HEK293 (cell line): ENCODE measurements around the gene PCCA.

Experiments used
- CTCF ChIA-PET: fragments of 350-600 bp; formaldehyde crosslinking; extraction: SDS; loops from one replicate; lab custom pipeline; 2021; ENCODE audit warnings: antibody characterized with exemption; lab: Yijun Ruan, JAX
- POLR2A ChIA-PET: fragments of 300-600 bp; formaldehyde crosslinking; extraction: SDS; loops from one replicate; lab custom pipeline; 2020; ENCODE audit warnings: antibody characterized with exemption, inconsistent platforms; lab: Yijun Ruan, JAX
- H3K27ac ChIP-seq: fragments of 200-500 bp; sonication (Bioruptor generic); 2 replicates; pipeline ENCODE4 v1.5.1; 2014; ENCODE audit warnings: low read depth, low read length, control low read depth, inconsistent platforms; ENCODE audit errors: extremely low read depth
- H3K36me3 ChIP-seq, 2 experiments: fragments of 200-500 bp in 1 of 2; sonication (Bioruptor generic) in 1 of 2; 1 replicate in 1 of 2; 2 replicates in 1 of 2; pipeline ENCODE4 v1.5.1; 2014 to 2017; ENCODE audit warnings: inconsistent platforms in 2 of 2, low read length in 2 of 2; ENCODE audit not compliant: control insufficient read depth in 2 of 2, insufficient read depth in 1 of 2
- H3K4me1 ChIP-seq: fragments of 200-500 bp; sonication (Bioruptor generic); 2 replicates; pipeline ENCODE4 v1.5.1; 2014; ENCODE audit warnings: mild to moderate bottlenecking, low read length, inconsistent platforms; ENCODE audit not compliant: control insufficient read depth, insufficient read depth
- H3K4me3 ChIP-seq: 2 replicates; pipeline ENCODE4 v1.5.1; 2011; ENCODE audit warnings: low read depth, mild to moderate bottlenecking, control low read depth, low read length, moderate library complexity
- H3K9me3 ChIP-seq: fragments of 200-500 bp; sonication (Bioruptor generic); 2 replicates; pipeline ENCODE4 v1.5.1; 2014; ENCODE audit warnings: low read depth, low read length, inconsistent platforms; ENCODE audit not compliant: control insufficient read depth, insufficient read depth
- ATF2 ChIP-seq: fragments of 450-650 bp; formaldehyde crosslinking; IDR thresholded peaks from 2 replicates; pipeline ENCODE4 v1.5.1; 2016; ENCODE audit warnings: missing biosample characterization, missing genetic modification characterization, low read depth
- GLIS1 ChIP-seq: fragments of 450-650 bp; formaldehyde crosslinking; IDR thresholded peaks from 2 replicates; pipeline ENCODE4 v1.5.1; 2016; ENCODE audit warnings: missing biosample characterization, missing genetic modification characterization
- HOXD13 ChIP-seq: sonication (generic); formaldehyde crosslinking; IDR thresholded peaks from 2 replicates; pipeline ENCODE4 v1.8.0; 2022; ENCODE audit warnings: missing genetic modification reagents, borderline replicate concordance
- PRDM10 ChIP-seq: fragments of 450-650 bp; formaldehyde crosslinking; IDR thresholded peaks from 2 replicates; pipeline ENCODE4 v1.5.1; 2016; ENCODE audit warnings: missing biosample characterization, missing genetic modification characterization
- SCRT1 ChIP-seq: fragments of 450-650 bp; formaldehyde crosslinking; IDR thresholded peaks from 2 replicates; pipeline ENCODE4 v1.5.1; 2016; ENCODE audit warnings: missing biosample characterization, missing genetic modification characterization, borderline replicate concordance
- SCRT2 ChIP-seq: fragments of 450-650 bp; formaldehyde crosslinking; IDR thresholded peaks from 2 replicates; pipeline ENCODE4 v1.5.1; 2016; ENCODE audit warnings: missing biosample characterization, missing genetic modification characterization
- YY2 ChIP-seq: fragments of 450-650 bp; formaldehyde crosslinking; IDR thresholded peaks from 2 replicates; pipeline ENCODE4 v1.5.1; 2016; ENCODE audit warnings: missing biosample characterization, missing genetic modification characterization
- ZBTB44 ChIP-seq: fragments of 450-650 bp; IDR thresholded peaks from 2 replicates; pipeline ENCODE4 v1.5.1; 2018; ENCODE audit warnings: missing biosample characterization, mild to moderate bottlenecking, missing genetic modification characterization
- ZNF10 ChIP-seq: fragments of 450-650 bp; formaldehyde crosslinking; IDR thresholded peaks from 2 replicates; pipeline ENCODE4 v1.5.1; 2017; ENCODE audit warnings: missing biosample characterization, missing genetic modification characterization
- ZNF174 ChIP-seq: fragments of 450-650 bp; formaldehyde crosslinking; IDR thresholded peaks from 2 replicates; pipeline ENCODE4 v1.5.0; 2017; ENCODE audit warnings: missing biosample characterization, mild to moderate bottlenecking, missing genetic modification characterization
- ZNF18 ChIP-seq: fragments of 450-650 bp; formaldehyde crosslinking; IDR thresholded peaks from 2 replicates; pipeline ENCODE4 v1.5.1; 2016; ENCODE audit warnings: missing biosample characterization, missing genetic modification characterization
- ZNF202 ChIP-seq: fragments of 450-650 bp; formaldehyde crosslinking; IDR thresholded peaks from 2 replicates; pipeline ENCODE4 v1.5.1; 2016; ENCODE audit warnings: missing biosample characterization, missing genetic modification characterization, borderline replicate concordance
- ZNF214 ChIP-seq: fragments of 450-650 bp; formaldehyde crosslinking; IDR thresholded peaks from 2 replicates; pipeline ENCODE4 v1.5.1; 2017; ENCODE audit warnings: missing biosample characterization, mild to moderate bottlenecking, missing genetic modification characterization, borderline replicate concordance
- ZNF280D ChIP-seq: fragments of 450-650 bp; formaldehyde crosslinking; IDR thresholded peaks from 2 replicates; pipeline ENCODE4 v1.5.1; 2016; ENCODE audit warnings: missing biosample characterization, missing genetic modification characterization
- ZNF621 ChIP-seq: fragments of 450-650 bp; formaldehyde crosslinking; IDR thresholded peaks from 2 replicates; pipeline ENCODE4 v1.5.1; 2017; ENCODE audit warnings: missing biosample characterization, missing genetic modification characterization
- ZNF654 ChIP-seq: fragments of 450-650 bp; formaldehyde crosslinking; IDR thresholded peaks from 2 replicates; pipeline ENCODE4 v1.5.1; 2016; ENCODE audit warnings: low read depth, missing biosample characterization, missing genetic modification characterization
- ZNF660 ChIP-seq: fragments of 450-650 bp; IDR thresholded peaks from 2 replicates; pipeline ENCODE4 v1.5.1; 2018; ENCODE audit warnings: missing biosample characterization, mild to moderate bottlenecking, missing genetic modification characterization
- ZNF670 ChIP-seq: fragments of 450-650 bp; formaldehyde crosslinking; IDR thresholded peaks from 2 replicates; pipeline ENCODE4 v1.5.1; 2016; ENCODE audit warnings: missing biosample characterization, missing genetic modification characterization, low read depth
- ZSCAN18 ChIP-seq: fragments of 450-650 bp; formaldehyde crosslinking; IDR thresholded peaks from 2 replicates; pipeline ENCODE4 v1.5.1; 2016; ENCODE audit warnings: missing biosample characterization, missing genetic modification characterization

Gene PCCA

GRCh38 chr13:100110269-100110668 is 21.4 kb downstream of the PCCA start:
- H3K4me3 ChIP-seq: no peak overlapping the region
- CTCF ChIA-PET: interaction anchor here (0.7 to 1.2 kb wide), 3 partner anchors 11 to 892 kb away, joined by 3 to 5 read pairs (median 3); no protein-coding TSS in a partner anchor
- no peak overlapping the region for H3K27ac ChIP-seq
- peaks cover 0 to 6% of the 10 kb centered on the region in 2 experiments; a peak in 2 of 3 replicates for H3K36me3 ChIP-seq
- no peaks in the 10 kb centered on the region for H3K4me1 ChIP-seq
- no peaks in the 10 kb centered on the region for H3K9me3 ChIP-seq
- POLR2A ChIA-PET: interaction anchor here (0.6 kb wide), 1 partner anchor 129 kb away, joined by 5 read pairs; no protein-coding TSS in a partner anchor
- no peak for TF ChIP-seq SCRT1 (tag by site-specific recombination)
- TF ChIP-seq ZNF660 (tag by site-specific recombination): no peak
- no peak for TF ChIP-seq ZNF174 (tag by site-specific recombination)
- TF ChIP-seq ZNF280D (tag by site-specific recombination): no peak
- TF ChIP-seq SCRT2 (tag by site-specific recombination): no peak
- no peak for TF ChIP-seq ZBTB44
- TF ChIP-seq ZNF202 (tag by site-specific recombination): no peak
- TF ChIP-seq ZNF654 (tag by site-specific recombination): no peak
- TF ChIP-seq ZNF670 (tag by site-specific recombination): no peak
- TF ChIP-seq ZNF214 (tag by site-specific recombination): no peak
- TF ChIP-seq ZNF18 (tag by site-specific recombination): no peak
- no peak for TF ChIP-seq ZSCAN18 (tag by site-specific recombination)
- no peak for TF ChIP-seq PRDM10 (tag by site-specific recombination)
- no peak for TF ChIP-seq HOXD13 (CRISPR knock-in tag)
- TF ChIP-seq ZNF621 (tag by site-specific recombination): no peak
- TF ChIP-seq ZNF10 (tag by site-specific recombination): no peak
- no peak for TF ChIP-seq GLIS1 (tag by site-specific recombination)
- TF ChIP-seq YY2 (tag by site-specific recombination): no peak
- TF ChIP-seq ATF2 (tag by site-specific recombination): no peak
